Stimulated activated CD8-positive, alpha-beta memory T cell treated with anti-CD3 and anti-CD28 coated beads, Interleukin-12 subunit alpha, Interleukin-12 subunit beta, amount 100 ng/mL, for 4 hours (primary cell): ENCODE measurements around the gene DACT1.

Experiments used
- DNase-seq: peaks from one replicate; pipeline ENCODE4 v3.0.0-alpha.2; 2020; ENCODE audit warnings: low read depth

The DACT1 gene

GRCh38 chr14:58666737-58667136 lies 29.0 kb downstream of the DACT1 start:
- DNase-seq, result no peak

- DNase-seq, result no peak
Observed at GRCh38 chr14:58667900-58668299, 30.1 kb downstream of the DACT1 start.

- no peak for DNase-seq
Observed at GRCh38 chr14:58668848-58669480, 31.2 kb downstream of the DACT1 start.

GRCh38 chr14:58669556-58670200 lies 31.9 kb downstream of the DACT1 start:
- no peak for DNase-seq

DNA sequence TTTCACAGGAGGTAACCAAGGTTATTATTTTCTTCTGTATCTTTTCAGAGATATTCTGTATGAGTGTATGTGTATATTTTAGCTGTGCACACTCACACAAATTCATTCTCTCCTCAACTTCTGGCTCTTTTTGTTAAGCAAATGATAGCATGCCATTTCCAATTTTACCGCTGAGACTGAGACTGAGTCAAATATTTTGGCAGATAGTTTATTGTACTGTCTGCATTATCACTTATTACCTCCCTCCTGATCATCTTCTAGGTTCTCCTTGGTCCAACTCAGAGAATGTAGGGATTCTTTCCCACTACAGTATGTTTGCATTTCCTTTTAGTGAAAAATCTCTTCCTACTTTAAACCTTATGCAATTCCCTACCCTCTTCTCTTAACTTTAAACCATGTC lies 33.3 kb downstream of the DACT1 start:
- no peak for DNase-seq

GRCh38 chr14:58671436-58671835 lies 33.7 kb downstream of the DACT1 start:
- no peak for DNase-seq

- DNase-seq, result no peak
Observed at GRCh38 chr14:58673722-58674121, 36.0 kb downstream of the DACT1 start.

- DNase-seq, result no peak
Observed at GRCh38 chr14:58677001-58677400, 39.2 kb downstream of the DACT1 start.

DNA sequence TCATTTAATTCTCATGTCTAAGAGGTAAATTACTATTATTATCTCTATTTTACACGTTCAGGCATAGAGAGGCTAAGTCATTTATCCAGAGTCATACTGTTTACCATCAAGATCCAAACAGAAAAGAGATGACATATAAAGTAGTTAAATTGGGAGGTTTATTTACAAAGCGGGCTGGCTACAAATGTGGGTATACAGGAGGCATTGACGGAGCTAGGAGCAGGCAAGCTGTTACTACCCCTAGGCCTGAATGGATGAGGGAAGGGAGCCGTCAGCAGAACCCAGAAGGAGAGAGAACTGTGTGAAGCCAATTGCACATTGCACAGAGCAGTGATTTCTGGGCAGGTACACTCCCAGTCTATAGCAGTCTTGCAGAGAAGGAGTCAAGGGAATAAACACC lies 39.8 kb downstream of the DACT1 start:
- DNase-seq, result no peak

GRCh38 chr14:58677996-58678395 lies 40.2 kb downstream of the DACT1 start:
- no peak for DNase-seq

GRCh38 chr14:58680698-58681097 lies 42.9 kb downstream of the DACT1 start:
- DNase-seq, result no peak

GRCh38 chr14:58687232-58687795 lies 49.6 kb downstream of the DACT1 start:
- no peak for DNase-seq

DNA sequence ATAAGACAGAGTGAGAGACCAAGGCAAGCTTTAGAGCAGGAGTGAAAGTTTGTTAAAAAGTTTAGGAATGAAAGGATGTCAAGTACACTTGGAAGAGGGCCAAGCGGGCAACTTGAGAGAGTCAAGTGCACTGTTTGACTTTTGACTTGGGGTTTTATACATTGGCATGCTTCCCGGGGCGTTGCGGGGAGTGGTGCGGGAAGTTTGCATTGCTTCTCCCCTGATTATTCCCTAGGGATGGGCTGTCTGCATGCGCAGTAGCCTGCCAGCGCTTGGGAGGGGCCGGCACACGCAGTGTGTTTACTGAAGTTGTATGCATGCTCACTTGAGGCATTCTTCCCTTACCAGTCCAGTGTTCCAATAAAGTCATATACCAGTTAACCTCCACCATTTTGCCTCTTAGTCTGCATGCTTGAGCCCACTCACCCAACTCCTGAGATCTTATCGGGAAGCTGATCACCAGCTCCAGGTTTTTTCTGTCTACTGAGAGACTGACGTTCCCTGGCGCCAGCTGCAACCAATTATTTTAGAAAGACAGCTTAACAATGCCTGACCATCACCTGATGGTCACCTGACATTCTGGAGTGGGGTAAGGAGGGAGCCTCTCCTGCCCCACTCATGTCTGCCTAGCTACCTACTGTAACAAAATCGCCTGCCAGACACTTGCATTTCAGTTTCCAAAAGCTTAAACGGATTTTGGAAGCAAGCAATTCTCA lies 53.2 kb downstream of the DACT1 start:
- no peak for DNase-seq

DNA sequence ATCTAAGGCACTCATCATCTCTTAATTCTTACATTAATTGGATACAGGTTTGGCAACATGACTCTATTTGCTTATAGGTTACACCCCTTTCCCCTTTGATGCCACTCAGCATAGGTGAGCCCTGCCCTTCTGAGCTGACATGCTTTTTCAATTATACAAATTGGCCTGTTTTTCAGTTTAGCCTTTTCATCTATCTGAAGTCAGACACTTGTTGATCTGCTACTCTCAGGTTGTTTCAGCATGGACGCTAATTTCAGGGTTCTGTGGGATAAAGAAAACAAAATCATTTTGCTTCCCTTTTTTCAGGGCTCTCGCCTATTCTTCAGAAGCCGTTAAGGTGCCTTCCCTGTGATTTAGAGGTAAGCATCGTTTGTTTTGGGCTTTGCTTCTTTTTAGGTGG lies 55.3 kb downstream of the DACT1 start:
- DNase-seq, result no peak

DNA sequence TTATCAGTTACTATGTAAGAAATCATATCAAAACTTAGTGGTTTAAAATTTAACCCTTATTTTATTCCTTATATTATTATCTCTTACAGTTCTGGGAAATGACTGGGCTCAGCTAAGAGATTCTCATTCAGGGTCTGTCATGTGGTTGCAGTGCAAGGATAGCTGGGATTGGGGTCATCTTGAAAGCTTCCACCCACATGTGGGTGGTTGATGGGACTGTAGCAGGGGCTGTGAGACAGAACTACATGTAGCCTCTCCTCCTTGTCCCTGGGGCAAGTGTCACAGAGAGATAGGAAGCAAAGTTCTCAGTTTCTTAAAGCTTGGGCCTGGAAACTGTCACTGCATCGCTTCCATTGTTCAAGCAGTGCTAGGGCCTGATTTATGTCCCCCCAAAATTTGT lies 57.8 kb downstream of the DACT1 start:
- no peak for DNase-seq

DNA sequence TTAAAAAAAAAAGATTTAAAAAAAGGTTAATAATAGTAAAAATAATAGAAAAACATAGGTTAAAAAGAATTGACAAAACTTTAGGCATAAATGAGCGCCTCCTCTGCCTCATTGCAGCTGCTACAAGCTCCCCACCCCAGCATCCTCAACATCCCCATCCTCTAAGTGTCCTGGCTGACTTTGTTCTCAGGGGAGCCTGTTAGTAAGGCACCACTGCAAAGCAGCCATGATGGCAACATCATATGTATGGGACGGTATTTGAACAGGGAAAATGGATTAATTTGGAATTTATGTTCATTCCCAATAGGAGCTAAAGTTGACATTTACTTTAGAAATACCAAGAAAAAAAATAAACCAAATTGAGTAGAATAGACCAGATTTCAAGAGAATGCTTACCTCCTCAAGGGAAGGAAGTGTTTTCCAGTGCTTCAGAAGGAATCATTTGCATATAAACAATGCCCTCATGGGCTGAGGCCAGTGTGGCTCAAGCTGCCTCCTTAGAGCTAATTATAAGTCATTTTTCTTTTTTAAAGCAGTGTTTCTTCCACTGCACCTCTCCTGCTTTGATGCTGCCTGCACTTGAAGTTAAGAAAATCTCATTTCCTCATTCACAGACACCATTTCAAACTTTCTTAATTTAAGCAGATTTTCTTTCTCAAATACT lies 59.6 kb downstream of the DACT1 start:
- DNase-seq, result no peak
